ENCODE data around the gene TEX10. TPM values are rescaled to one million over a fixed set of nuclear protein-coding genes. Genes with fewer than 3 reads are reported as not detected.

The TEX10 gene
- total RNA-seq, 1 experiment from 2014 or later = 31.1 TPM

DNA sequence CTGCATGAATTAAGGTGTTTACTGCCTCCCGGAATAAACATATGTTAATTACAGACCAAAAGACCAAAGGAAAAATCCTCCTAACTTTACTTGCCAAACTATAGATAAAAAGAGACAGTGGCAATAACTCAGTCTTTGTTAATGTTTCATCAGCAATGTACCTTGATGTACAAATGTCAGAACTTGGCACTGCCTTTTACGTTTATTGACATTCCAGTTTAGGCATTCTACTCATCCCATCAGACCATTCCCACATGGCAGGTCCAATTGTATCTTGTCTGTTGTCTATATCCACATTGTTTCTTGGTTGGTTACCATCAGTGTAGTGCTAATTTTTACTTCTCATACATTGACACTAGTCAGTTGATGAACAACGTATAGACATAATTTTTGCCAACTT, 85.5 kb downstream of the TEX10 start:
- H3K27ac Mint-ChIP-seq (ENCODE audit: unreplicated experiment) = no peak overlapping the region
- H3K4me1 Mint-ChIP-seq (ENCODE audit: low read depth, unreplicated experiment) = no peaks in the 10 kb centered on the region
- Histone ChIP-seq H3K4me1 (peaks cover 11% of the 10 kb centered on the region; the same call in 1 of the 2 replicates), H3K9me3 (no peaks in the 10 kb centered on the region), H3K36me3 (ENCODE audit: control insufficient read depth, insufficient read depth, low read length) (no peaks in the 10 kb centered on the region), H3K4me3 (ENCODE audit: low read depth, low read length) (no peak overlapping the region), H3K27me3 (replicated peaks; ENCODE audit: control insufficient read depth, insufficient read depth, low read length) (no peaks in the 10 kb centered on the region)
- no peaks in the 10 kb centered on the region for H3K9me3 Mint-ChIP-seq (ENCODE audit: unreplicated experiment)
- DNase-seq = no peak
- no peaks in the 10 kb centered on the region for H3K27me3 Mint-ChIP-seq (ENCODE audit: insufficient read depth, unreplicated experiment)
- BruUV-seq (replicated peaks) = no TSS peak
- POLR2A ChIA-PET = no interaction called here
- H3K36me3 Mint-ChIP-seq (ENCODE audit: insufficient read depth, unreplicated experiment) = no peaks in the 10 kb centered on the region
- H3K4me3 Mint-ChIP-seq (ENCODE audit: unreplicated experiment) = no peak overlapping the region
- CTCF ChIA-PET = no interaction called here
- intact Hi-C loops (cut with micrococcal nuclease; ENCODE audit: unreplicated experiment) = no loop called here
- TF ChIP-seq, protein P1, sequence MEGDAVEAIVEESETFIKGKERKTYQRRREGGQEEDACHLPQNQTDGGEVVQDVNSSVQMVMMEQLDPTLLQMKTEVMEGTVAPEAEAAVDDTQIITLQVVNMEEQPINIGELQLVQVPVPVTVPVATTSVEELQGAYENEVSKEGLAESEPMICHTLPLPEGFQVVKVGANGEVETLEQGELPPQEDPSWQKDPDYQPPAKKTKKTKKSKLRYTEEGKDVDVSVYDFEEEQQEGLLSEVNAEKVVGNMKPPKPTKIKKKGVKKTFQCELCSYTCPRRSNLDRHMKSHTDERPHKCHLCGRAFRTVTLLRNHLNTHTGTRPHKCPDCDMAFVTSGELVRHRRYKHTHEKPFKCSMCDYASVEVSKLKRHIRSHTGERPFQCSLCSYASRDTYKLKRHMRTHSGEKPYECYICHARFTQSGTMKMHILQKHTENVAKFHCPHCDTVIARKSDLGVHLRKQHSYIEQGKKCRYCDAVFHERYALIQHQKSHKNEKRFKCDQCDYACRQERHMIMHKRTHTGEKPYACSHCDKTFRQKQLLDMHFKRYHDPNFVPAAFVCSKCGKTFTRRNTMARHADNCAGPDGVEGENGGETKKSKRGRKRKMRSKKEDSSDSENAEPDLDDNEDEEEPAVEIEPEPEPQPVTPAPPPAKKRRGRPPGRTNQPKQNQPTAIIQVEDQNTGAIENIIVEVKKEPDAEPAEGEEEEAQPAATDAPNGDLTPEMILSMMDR (IDR thresholded peaks at IDR 0.05; ENCODE audit: insufficient read depth in 1 of 2, low read depth in 1 of 2, low read length in 1 of 2, severe bottlenecking in 1 of 2, unreplicated experiment in 1 of 2) = no peak

Other genes with a start within 250 kb of the TEX10 start
- gene MSANTD3, start 74.2 kb upstream of the TEX10 start, total RNA-seq (2022) = 25.9 and 27.7 TPM in 2 replicates
- 2.7 and 4.2 TPM in 2 replicates for gene TMEFF1, start 120.2 kb upstream of the TEX10 start, total RNA-seq (2022)
- gene CAVIN4, start 225.1 kb upstream of the TEX10 start, total RNA-seq (2022) = 1.5 and 1.7 TPM in 2 replicates

Data from Caco-2 (cell line).